Measurements from ENCODE around the gene GPRASP2.

DNA sequence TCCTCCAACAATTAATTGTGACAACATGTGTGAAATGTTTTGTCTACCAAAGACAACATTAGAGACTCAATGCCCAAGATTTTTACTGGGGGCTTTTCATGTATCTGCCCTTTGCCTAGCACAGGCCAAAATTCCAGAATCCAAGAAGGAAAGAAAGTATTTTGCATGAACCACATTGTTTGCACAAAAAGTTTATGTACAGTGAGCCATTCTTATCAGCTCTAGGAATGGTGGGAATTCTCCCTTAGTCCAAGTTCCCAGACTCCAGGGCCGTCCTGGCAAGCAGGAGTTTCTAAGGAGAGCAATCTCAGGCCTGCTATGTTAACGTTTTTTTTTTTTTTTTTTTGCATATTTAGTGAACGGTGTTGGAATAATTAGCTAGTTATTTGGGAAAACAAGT lies 39.4 kb upstream of the GPRASP2 start:
- no peak for TF ChIP-seq CTCF (conservative IDR thresholded peaks at IDR 0.05)
- TF ChIP-seq ZFX (IDR thresholded peaks at IDR 0.05): no peak
